Neural cell (in vitro differentiated cells): ENCODE measurements around the gene MAML2. TPM values are rescaled to one million over a fixed set of nuclear protein-coding genes. Genes with fewer than 3 reads are reported as not detected.

Experiments
- H2AFZ ChIP-seq: fragments of 200-600, 300-800 bp; sonication (generic), shearing (Covaris generic); 2 replicates; pipeline ENCODE4 v1.6.0; 2014; ENCODE audit warnings: low read depth, mild to moderate bottlenecking, antibody characterized with exemption, low read length, moderate library complexity
- H3F3A ChIP-seq: fragments of 200-600 bp; shearing (Covaris generic); 2 replicates; pipeline ENCODE4 v1.6.1; 2016; ENCODE audit warnings: mild to moderate bottlenecking, moderate library complexity, mixed read lengths, antibody characterized with exemption, low read length; ENCODE audit not compliant: insufficient read depth, poor library complexity, severe bottlenecking
- H3K27ac ChIP-seq: fragments of 200-600, 300-800 bp; sonication (generic), shearing (Covaris generic); 2 replicates; pipeline ENCODE4 v1.5.1; 2014; ENCODE audit warnings: mild to moderate bottlenecking, low read length, moderate library complexity
- H3K27me3 ChIP-seq: fragments of 300-800, 200-600 bp; sonication (generic), shearing (Covaris generic); 2 replicates; pipeline ENCODE4 v1.6.0; 2014; ENCODE audit warnings: mild to moderate bottlenecking, low read depth, low read length, moderate library complexity; ENCODE audit not compliant: insufficient read depth
- H3K36me3 ChIP-seq: fragments of 300-800, 200-600 bp; sonication (generic), shearing (Covaris generic); 2 replicates; pipeline ENCODE4 v1.5.1; 2014; ENCODE audit warnings: mild to moderate bottlenecking, antibody characterized with exemption, low read length, moderate library complexity; ENCODE audit not compliant: insufficient read depth
- H3K4me2 ChIP-seq: fragments of 300-800, 200-600 bp; sonication (generic), shearing (Covaris generic); 2 replicates; pipeline ENCODE4 v1.6.0; 2014; ENCODE audit warnings: mild to moderate bottlenecking, low read length
- H3K4me3 ChIP-seq: fragments of 300-800, 200-600 bp; sonication (generic), shearing (Covaris generic); 2 replicates; pipeline ENCODE4 v1.5.1; 2014; ENCODE audit warnings: mild to moderate bottlenecking, low read length, moderate library complexity
- H3K79me2 ChIP-seq: fragments of 200-600 bp; shearing (Covaris generic); replicated peaks from 2 replicates; pipeline ENCODE4 v1.6.0; 2014; ENCODE audit warnings: mild to moderate bottlenecking, low read length, moderate library complexity; ENCODE audit not compliant: insufficient read depth
- H3K9ac ChIP-seq: fragments of 300-800, 200-600 bp; sonication (generic), shearing (Covaris generic); 2 replicates; pipeline ENCODE4 v1.6.1; 2016; ENCODE audit warnings: mild to moderate bottlenecking, low read length, mixed read lengths
- H3K9me2 ChIP-seq: fragments of 200-600 bp; shearing (Covaris generic); 2 replicates; pipeline ENCODE4 v1.6.1; 2016; ENCODE audit warnings: mild to moderate bottlenecking, low read length, mixed read lengths; ENCODE audit not compliant: insufficient read depth
- H3K9me3 ChIP-seq: fragments of 200-600, 300-800 bp; sonication (generic), shearing (Covaris generic); 2 replicates; pipeline ENCODE4 v1.6.1; 2016; ENCODE audit warnings: mild to moderate bottlenecking, mixed run types, low read length, moderate library complexity, mixed read lengths
- H4K20me1 ChIP-seq: fragments of 200-600 bp; shearing (Covaris generic); 2 replicates; pipeline ENCODE4 v1.6.1; 2016; ENCODE audit warnings: mild to moderate bottlenecking, mixed run types; ENCODE audit not compliant: insufficient read depth
- CTCF ChIP-seq: fragments of 450-650 bp; IDR thresholded peaks from 2 replicates; pipeline ENCODE4 v1.5.1; 2014; ENCODE audit warnings: antibody characterized with exemption, mild to moderate bottlenecking, moderate library complexity; ENCODE audit not compliant: poor library complexity, severe bottlenecking
- EP300 ChIP-seq: fragments of 450-650 bp; conservative IDR thresholded peaks from 2 replicates; pipeline ENCODE4 v1.6.1; 2014; ENCODE audit warnings: antibody characterized with exemption, mild to moderate bottlenecking, moderate library complexity; ENCODE audit not compliant: poor library complexity, severe bottlenecking
- EZH2 ChIP-seq: fragments of 200-600, 300-800 bp; shearing (Covaris generic), sonication (generic); IDR thresholded peaks from 2 replicates; pipeline ENCODE4 v1.6.1; 2014; ENCODE audit warnings: antibody characterized with exemption, low read length, borderline replicate concordance, mild to moderate bottlenecking; ENCODE audit not compliant: insufficient read depth, poor library complexity, severe bottlenecking
- MXI1 ChIP-seq: fragments of 450-650 bp; conservative IDR thresholded peaks from 2 replicates; pipeline ENCODE4 v1.6.1; 2014; ENCODE audit warnings: antibody characterized with exemption, mild to moderate bottlenecking; ENCODE audit not compliant: poor library complexity, severe bottlenecking
- POLR2AphosphoS5 ChIP-seq: IDR thresholded peaks from 2 replicates; pipeline ENCODE4 v1.6.1; 2012
- RAD21 ChIP-seq: fragments of 450-650 bp; conservative IDR thresholded peaks from 2 replicates; pipeline ENCODE4 v1.6.1; 2014; ENCODE audit warnings: antibody characterized with exemption, mild to moderate bottlenecking, moderate library complexity
- REST ChIP-seq: IDR thresholded peaks from 2 replicates; pipeline ENCODE4 v1.6.1; 2012; ENCODE audit warnings: borderline replicate concordance
- SMC3 ChIP-seq: fragments of 450-650 bp; conservative IDR thresholded peaks from 2 replicates; pipeline ENCODE4 v1.6.1; 2014; ENCODE audit warnings: antibody characterized with exemption, mild to moderate bottlenecking, moderate library complexity; ENCODE audit not compliant: poor library complexity
- TAF1 ChIP-seq: IDR thresholded peaks from 2 replicates; pipeline ENCODE4 v1.6.1; 2012; ENCODE audit warnings: low read depth
- polyA plus RNA-seq: library from polyadenylated mRNA; depleted of rRNA; stranded (reverse); fragments of >200 nt; gene quantifications from 2 replicates; pipeline ENCODE4 v1.2.3, GENCODE V29; 2014

The MAML2 gene
- polyA plus RNA-seq, 1 donor from 2014 or later = 3.6 TPM

GRCh38 chr11:95977534-95978174 is 365.3 kb downstream of the MAML2 start:
- H2AFZ ChIP-seq = no peak overlapping the region
- no peaks in the 10 kb centered on the region for H3K36me3 ChIP-seq
- no peaks in the 10 kb centered on the region for H3F3A ChIP-seq
- H3K4me2 ChIP-seq = no peak overlapping the region
- H4K20me1 ChIP-seq = no peaks in the 10 kb centered on the region
- H3K27ac ChIP-seq = no peak overlapping the region
- H3K9me3 ChIP-seq = no peaks in the 10 kb centered on the region
- H3K9me2 ChIP-seq = no peaks in the 10 kb centered on the region
- H3K4me3 ChIP-seq = no peak overlapping the region
- H3K79me2 ChIP-seq = no peaks in the 10 kb centered on the region
- no peak overlapping the region for H3K9ac ChIP-seq
- H3K27me3 ChIP-seq = no peaks in the 10 kb centered on the region
- TF ChIP-seq MXI1 (no peak), REST (no peak), SMC3 (no peak), CTCF (no peak), RAD21 (no peak), POLR2AphosphoS5 (no peak), EP300 (no peak), EZH2 (no peak), TAF1 (no peak)

GRCh38 chr11:95976550-95976949 is 366.4 kb downstream of the MAML2 start:
- Histone ChIP-seq H3K9me3 (no peaks in the 10 kb centered on the region), H3K27ac (no peak overlapping the region), H2AFZ (no peak overlapping the region), H3K27me3 (no peaks in the 10 kb centered on the region), H3K9ac (no peak overlapping the region), H3K9me2 (no peaks in the 10 kb centered on the region), H3K79me2 (no peaks in the 10 kb centered on the region), H3K36me3 (no peaks in the 10 kb centered on the region), H3K4me2 (no peak overlapping the region), H3K4me3 (no peak overlapping the region), H4K20me1 (no peaks in the 10 kb centered on the region), H3F3A (no peaks in the 10 kb centered on the region)
- TF ChIP-seq REST = no peak
- no peak for TF ChIP-seq EZH2
- no peak for TF ChIP-seq SMC3
- TF ChIP-seq POLR2AphosphoS5 = no peak
- no peak for TF ChIP-seq CTCF
- TF ChIP-seq MXI1 = no peak
- no peak for TF ChIP-seq RAD21
- TF ChIP-seq EP300 = no peak
- no peak for TF ChIP-seq TAF1
